ENCODE measurements around the gene OR10H1. TPM values are rescaled to one million over a fixed set of nuclear protein-coding genes. Genes with fewer than 3 reads are reported as not detected.
A peak's percentile ranks its signal among the peaks of the same experiment; 100 is the strongest.
"Not testable (repeated sequence)": the region's sequence is repeated elsewhere in the genome, so short reads cannot be mapped to it uniquely, and the experiment has no call there.

OR10H1 gene
- total RNA-seq, 1 donor from 2014 or later: not detected

GRCh38 chr19:15828611-15829305 lies 13.3 kb upstream of the OR10H1 start:
- peak; percentile 81 for DNase-seq (ENCODE audit: low spot score)

- DNase-seq (ENCODE audit: low spot score): no peak
Observed at GRCh38 chr19:15828121-15828610, 12.7 kb upstream of the OR10H1 start.

GRCh38 chr19:15825753-15826152 lies 10.3 kb upstream of the OR10H1 start:
- DNase-seq (ENCODE audit: low spot score): no peak

- no peak for DNase-seq (ENCODE audit: low spot score)
Observed at GRCh38 chr19:15820646-15821045, 5.2 kb upstream of the OR10H1 start.

- no peak for DNase-seq (ENCODE audit: low spot score)
Observed at GRCh38 chr19:15813916-15814315, 1.5 kb downstream of the OR10H1 start.

- no peak for DNase-seq (ENCODE audit: low spot score)
Observed at GRCh38 chr19:15812060-15812722, 3.3 kb downstream of the OR10H1 start.

GRCh38 chr19:15811476-15811875 lies 4.0 kb downstream of the OR10H1 start:
- no peak for DNase-seq (ENCODE audit: low spot score)

GRCh38 chr19:15810335-15810734 lies 5.1 kb downstream of the OR10H1 start:
- peak; percentile 20 for DNase-seq (ENCODE audit: low spot score)

- DNase-seq (ENCODE audit: low spot score): not testable (repeated sequence)
Observed at GRCh38 chr19:15794279-15794678, 21.2 kb downstream of the OR10H1 start.

- DNase-seq (ENCODE audit: low spot score): peak; percentile 22
Observed at GRCh38 chr19:15790096-15790495, 25.4 kb downstream of the OR10H1 start.

GRCh38 chr19:15788594-15789270 lies 26.7 kb downstream of the OR10H1 start:
- DNase-seq (ENCODE audit: low spot score): peak; percentile 28

- DNase-seq (ENCODE audit: low spot score): no peak
Observed at GRCh38 chr19:15787611-15788155, 27.8 kb downstream of the OR10H1 start, which contains the start of gene OR10H5. OR10H5 (plus strand) TSS chr19:15787661; CDS start chr19:15794049, 6,388 bp downstream.

GRCh38 chr19:15782896-15783295 lies 32.6 kb downstream of the OR10H1 start:
- DNase-seq (ENCODE audit: low spot score): not testable (repeated sequence)

- no peak for DNase-seq (ENCODE audit: low spot score)
Observed at GRCh38 chr19:15782211-15782610, 33.3 kb downstream of the OR10H1 start.

GRCh38 chr19:15781661-15782060 lies 33.8 kb downstream of the OR10H1 start:
- no peak for DNase-seq (ENCODE audit: low spot score)

GRCh38 chr19:15780610-15781418 lies 34.6 kb downstream of the OR10H1 start:
- peak; percentile 80 for DNase-seq (ENCODE audit: low spot score)

GRCh38 chr19:15779756-15780476 lies 35.5 kb downstream of the OR10H1 start:
- DNase-seq (ENCODE audit: low spot score): peak; percentile 85

- no peak for DNase-seq (ENCODE audit: low spot score)
Observed at GRCh38 chr19:15776991-15777970, 38.2 kb downstream of the OR10H1 start.

GRCh38 chr19:15776264-15776663 lies 39.2 kb downstream of the OR10H1 start:
- DNase-seq (ENCODE audit: low spot score): no peak
